ENCODE data around the gene ADISSP. TPM values are rescaled to one million over a fixed set of nuclear protein-coding genes. Genes with fewer than 3 reads are reported as not detected.

The ADISSP gene
- total and polyA plus RNA-seq, 2 donors (not counting 1 experiment from before 2014, with no cell fraction given), result 18.4 to 28.8 TPM

DNA sequence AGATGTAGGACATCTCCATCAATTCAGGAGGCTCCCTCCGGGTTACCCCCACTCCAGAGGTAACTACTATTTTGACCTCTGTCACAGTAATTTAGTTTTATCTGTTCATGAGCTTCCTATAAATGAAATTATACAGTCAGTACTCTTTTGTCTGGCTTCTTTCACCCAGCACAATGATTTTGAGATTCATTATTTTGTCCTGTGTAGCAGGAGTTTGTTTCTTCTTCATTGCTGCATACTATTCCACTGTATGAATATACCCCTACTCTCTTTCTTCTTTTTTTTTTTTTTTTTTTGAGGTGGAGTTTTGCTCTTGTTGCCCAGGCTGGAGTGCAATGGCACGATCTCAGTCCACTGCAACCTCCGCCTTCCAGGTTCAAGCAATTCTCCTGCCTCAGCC, 41.0 kb upstream of the ADISSP start:
- whole genome bisulfite sequencing (ENCODE audit: insufficient coverage), result no CpG with 5 or more reads among the region's 3 CpGs
- Mint-ChIP-seq H3K9me3 (ENCODE audit: insufficient read depth) (no peaks in the 10 kb centered on the region), H3K27ac (no peak overlapping the region), H3K4me1 (peaks cover 24% of the 10 kb centered on the region), H3K27me3 (no peaks in the 10 kb centered on the region), H3K4me3 (no peak overlapping the region)
- intact Hi-C loops (cut with micrococcal nuclease), result no loop called here
- Histone ChIP-seq H3K4me1 (ENCODE audit: control insufficient read depth in 2 of 2, insufficient read depth in 2 of 2, low read length in 2 of 2) (peaks cover 8 to 19% of the 10 kb centered on the region in 2 donors), H3K79me2 (ENCODE audit: control insufficient read depth, insufficient read depth, low read length) (peaks cover 8% of the 10 kb centered on the region), H3K27me3 (replicated peaks in 1 of 4; ENCODE audit: control extremely low read depth in 1 of 4, control insufficient read depth in 3 of 4, insufficient read depth in 4 of 4, low read length in 3 of 4) (no peaks in the 10 kb centered on the region), H3K9ac (ENCODE audit: low read length) (no peak overlapping the region), H4K20me1 (ENCODE audit: control insufficient read depth, insufficient read depth, low read length, poor library complexity, severe bottlenecking) (no peaks in the 10 kb centered on the region), H3K4me2 (replicated peaks; ENCODE audit: low read depth, low read length, poor library complexity, severe bottlenecking) (no peak overlapping the region), H3K27ac (ENCODE audit: low read length in 2 of 2) (no peak overlapping the region), H3K4me3 (ENCODE audit: control extremely low read depth in 1 of 5, extremely low read depth in 1 of 5, insufficient read depth in 1 of 5, low read depth in 2 of 5, low read length in 4 of 5) (no peak overlapping the region), H3K9me3 (ENCODE audit: control extremely low read depth in 1 of 3, control insufficient read depth in 2 of 3, insufficient read depth in 1 of 3, low read length in 2 of 3) (peaks cover 0 to 2% (median 0%) of the 10 kb centered on the region in 3 donors), H2AFZ (ENCODE audit: insufficient read depth, low read depth, low read length, poor library complexity, severe bottlenecking) (no peak overlapping the region), H3K36me3 (replicated peaks in 1 of 2; ENCODE audit: control extremely low read depth in 1 of 2, control insufficient read depth in 1 of 2, extremely low read depth in 1 of 2, insufficient read depth in 2 of 2, low read length in 1 of 2) (peaks cover 0 to 27% of the 10 kb centered on the region in 2 experiments)
- DNase-seq (no peak), ATAC-seq (ENCODE audit: low read depth) (no peak)
- ChIA-PET CTCF (interaction anchor here (0.7 to 2.3 kb wide), 2 partner anchors 9 to 925 kb away, joined by 4 read pairs; no protein-coding TSS in a partner anchor), POLR2A (interaction anchor here (0.7 kb wide), 1 partner anchor 1115 kb away, joined by 6 read pairs; no protein-coding TSS in a partner anchor)
- TF ChIP-seq, protein P1, sequence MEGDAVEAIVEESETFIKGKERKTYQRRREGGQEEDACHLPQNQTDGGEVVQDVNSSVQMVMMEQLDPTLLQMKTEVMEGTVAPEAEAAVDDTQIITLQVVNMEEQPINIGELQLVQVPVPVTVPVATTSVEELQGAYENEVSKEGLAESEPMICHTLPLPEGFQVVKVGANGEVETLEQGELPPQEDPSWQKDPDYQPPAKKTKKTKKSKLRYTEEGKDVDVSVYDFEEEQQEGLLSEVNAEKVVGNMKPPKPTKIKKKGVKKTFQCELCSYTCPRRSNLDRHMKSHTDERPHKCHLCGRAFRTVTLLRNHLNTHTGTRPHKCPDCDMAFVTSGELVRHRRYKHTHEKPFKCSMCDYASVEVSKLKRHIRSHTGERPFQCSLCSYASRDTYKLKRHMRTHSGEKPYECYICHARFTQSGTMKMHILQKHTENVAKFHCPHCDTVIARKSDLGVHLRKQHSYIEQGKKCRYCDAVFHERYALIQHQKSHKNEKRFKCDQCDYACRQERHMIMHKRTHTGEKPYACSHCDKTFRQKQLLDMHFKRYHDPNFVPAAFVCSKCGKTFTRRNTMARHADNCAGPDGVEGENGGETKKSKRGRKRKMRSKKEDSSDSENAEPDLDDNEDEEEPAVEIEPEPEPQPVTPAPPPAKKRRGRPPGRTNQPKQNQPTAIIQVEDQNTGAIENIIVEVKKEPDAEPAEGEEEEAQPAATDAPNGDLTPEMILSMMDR (IDR thresholded peaks at IDR 0.05), result no peak
- TF ChIP-seq EZH2 (IDR thresholded peaks at IDR 0.05; ENCODE audit: borderline replicate concordance, insufficient read depth, low read depth, low read length, poor library complexity, severe bottlenecking), result no peak

DNA sequence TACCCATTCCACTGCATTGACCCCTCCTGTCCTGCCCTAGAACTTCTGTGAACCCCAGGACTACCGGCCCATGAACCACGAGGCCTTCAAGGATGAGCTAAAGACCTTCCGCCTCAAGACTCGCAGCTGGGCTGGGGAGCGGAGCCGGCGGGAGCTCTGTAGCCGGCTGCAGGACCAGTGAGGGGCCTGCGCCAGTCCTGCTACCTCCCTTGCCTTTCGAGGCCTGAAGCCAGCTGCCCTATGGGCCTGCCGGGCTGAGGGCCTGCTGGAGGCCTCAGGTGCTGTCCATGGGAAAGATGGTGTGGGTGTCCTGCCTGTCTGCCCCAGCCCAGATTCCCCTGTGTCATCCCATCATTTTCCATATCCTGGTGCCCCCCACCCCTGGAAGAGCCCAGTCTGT, 37.2 kb upstream of the ADISSP start:
- ChIA-PET CTCF (interaction anchor here (0.9 to 1.1 kb wide), 2 partner anchors 14 to 51 kb away, joined by 3 to 5 read pairs; no protein-coding TSS in a partner anchor), POLR2A (interaction anchor here (0.6 kb wide), 1 partner anchor 37 kb away, joined by 9 read pairs; no protein-coding TSS in a partner anchor)
- Mint-ChIP-seq H3K4me3 (no peak overlapping the region), H3K27ac (no peak overlapping the region), H3K4me1 (peaks cover 36% of the 10 kb centered on the region), H3K27me3 (no peaks in the 10 kb centered on the region), H3K9me3 (ENCODE audit: insufficient read depth) (no peaks in the 10 kb centered on the region)
- H4K20me1 ChIP-seq (ENCODE audit: control insufficient read depth, insufficient read depth, low read length, poor library complexity, severe bottlenecking), result peaks cover 4% of the 10 kb centered on the region
- H3K36me3 ChIP-seq (replicated peaks in 1 of 2; ENCODE audit: control extremely low read depth in 1 of 2, control insufficient read depth in 1 of 2, extremely low read depth in 1 of 2, insufficient read depth in 2 of 2, low read length in 1 of 2), result peaks cover 0 to 62% of the 10 kb centered on the region in 2 experiments
- WGBS (ENCODE audit: insufficient coverage), result 99% methylated on average over 9 of the region's 11 CpGs
- no peak overlapping the region for H3K27ac ChIP-seq (ENCODE audit: low read length in 2 of 2)
- ATAC-seq (ENCODE audit: low read depth) (no peak), DNase-seq (no peak)
- H3K4me1 ChIP-seq (ENCODE audit: control insufficient read depth in 2 of 2, insufficient read depth in 2 of 2, low read length in 2 of 2), result peaks cover 17 to 38% of the 10 kb centered on the region in 2 donors
- TF ChIP-seq, protein P1 (IDR thresholded peaks at IDR 0.05), result no peak
- TF ChIP-seq EZH2 (IDR thresholded peaks at IDR 0.05; ENCODE audit: borderline replicate concordance, insufficient read depth, low read depth, low read length, poor library complexity, severe bottlenecking), result no peak
- H3K27me3 ChIP-seq (replicated peaks in 1 of 4; ENCODE audit: control extremely low read depth in 1 of 4, control insufficient read depth in 3 of 4, insufficient read depth in 4 of 4, low read length in 3 of 4), result no peaks in the 10 kb centered on the region
- H3K9ac ChIP-seq (ENCODE audit: low read length), result no peak overlapping the region
- H3K9me3 ChIP-seq (ENCODE audit: control extremely low read depth in 1 of 3, control insufficient read depth in 2 of 3, insufficient read depth in 1 of 3, low read length in 2 of 3), result peaks cover 0 to 2% (median 0%) of the 10 kb centered on the region in 3 donors
- no peak overlapping the region for H2AFZ ChIP-seq (ENCODE audit: insufficient read depth, low read depth, low read length, poor library complexity, severe bottlenecking)
- H3K4me2 ChIP-seq (replicated peaks; ENCODE audit: low read depth, low read length, poor library complexity, severe bottlenecking), result no peak overlapping the region
- intact Hi-C loops (cut with micrococcal nuclease), result no loop called here
- no peak overlapping the region for H3K4me3 ChIP-seq (ENCODE audit: control extremely low read depth in 1 of 5, extremely low read depth in 1 of 5, insufficient read depth in 1 of 5, low read depth in 2 of 5, low read length in 4 of 5)
- H3K79me2 ChIP-seq (ENCODE audit: control insufficient read depth, insufficient read depth, low read length), result peaks cover 32% of the 10 kb centered on the region

Measured in B cell (primary cell).